GM20431 (cell line): ENCODE results near the gene DHRS12.

Experiments used
- in situ Hi-C: fragments of 300-500 bp; cut with MseI, MboI; formaldehyde crosslinking; loops from one replicate; pipeline ENCODE4 v1.15.0; 2020; ENCODE audit warnings: low sequenced_read_pairs; ENCODE audit not compliant: unreplicated experiment

The DHRS12 gene, protein sequence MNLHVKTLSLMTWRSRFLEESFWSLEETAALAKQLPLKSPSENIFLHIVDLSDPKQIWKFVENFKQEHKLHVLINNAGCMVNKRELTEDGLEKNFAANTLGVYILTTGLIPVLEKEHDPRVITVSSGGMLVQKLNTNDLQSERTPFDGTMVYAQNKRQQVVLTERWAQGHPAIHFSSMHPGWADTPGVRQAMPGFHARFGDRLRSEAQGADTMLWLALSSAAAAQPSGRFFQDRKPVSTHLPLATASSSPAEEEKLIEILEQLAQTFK

DNA sequence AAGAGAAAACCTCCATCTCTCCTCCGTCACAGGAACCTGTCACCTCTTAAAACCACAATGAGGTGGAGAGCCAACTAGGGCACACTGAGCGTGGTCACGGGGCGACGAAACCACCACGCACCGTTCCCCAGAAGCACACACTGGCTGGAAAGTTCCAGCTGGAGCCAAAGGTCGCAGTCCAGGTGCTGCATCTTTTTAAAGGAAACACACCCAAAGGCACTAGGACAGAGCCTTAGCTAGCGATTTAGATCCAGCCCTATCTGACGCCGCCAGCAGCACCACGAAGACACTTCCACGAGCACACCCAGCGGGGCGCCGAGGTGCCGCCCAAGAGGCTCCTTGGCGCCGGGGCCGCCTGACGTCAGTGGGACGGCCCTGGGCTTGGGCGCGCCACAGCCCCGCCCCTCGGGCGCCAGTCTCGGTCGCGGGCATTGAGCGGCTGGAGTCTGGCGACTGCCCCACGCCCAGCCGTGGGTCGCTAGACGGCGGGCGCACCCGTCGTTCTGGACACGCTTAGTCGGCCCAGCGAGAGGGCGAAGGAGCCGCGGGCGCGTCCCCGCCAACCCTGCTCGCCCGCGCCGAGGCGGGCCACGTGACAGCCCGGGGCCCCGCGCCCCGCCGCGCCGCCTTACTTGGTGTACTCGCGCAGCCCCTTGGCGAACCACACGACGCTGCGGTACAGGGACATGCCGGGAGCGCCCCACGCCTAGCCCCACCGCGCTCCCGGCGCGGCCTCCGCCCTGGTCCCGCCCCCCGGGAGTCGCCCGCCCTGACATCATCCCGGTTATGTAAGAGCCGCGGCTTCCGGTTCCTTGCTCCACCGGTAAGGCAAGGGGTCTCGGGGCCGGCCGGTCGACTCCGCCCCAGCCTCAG is at the start of gene DHRS12:
Gene DHRS12, minus strand, starts transcription at position 742 of the 873 bp plus-strand sequence. CDS start 4,504 bp downstream, outside the sequence.
- in situ Hi-C loops = no loop called here

DNA sequence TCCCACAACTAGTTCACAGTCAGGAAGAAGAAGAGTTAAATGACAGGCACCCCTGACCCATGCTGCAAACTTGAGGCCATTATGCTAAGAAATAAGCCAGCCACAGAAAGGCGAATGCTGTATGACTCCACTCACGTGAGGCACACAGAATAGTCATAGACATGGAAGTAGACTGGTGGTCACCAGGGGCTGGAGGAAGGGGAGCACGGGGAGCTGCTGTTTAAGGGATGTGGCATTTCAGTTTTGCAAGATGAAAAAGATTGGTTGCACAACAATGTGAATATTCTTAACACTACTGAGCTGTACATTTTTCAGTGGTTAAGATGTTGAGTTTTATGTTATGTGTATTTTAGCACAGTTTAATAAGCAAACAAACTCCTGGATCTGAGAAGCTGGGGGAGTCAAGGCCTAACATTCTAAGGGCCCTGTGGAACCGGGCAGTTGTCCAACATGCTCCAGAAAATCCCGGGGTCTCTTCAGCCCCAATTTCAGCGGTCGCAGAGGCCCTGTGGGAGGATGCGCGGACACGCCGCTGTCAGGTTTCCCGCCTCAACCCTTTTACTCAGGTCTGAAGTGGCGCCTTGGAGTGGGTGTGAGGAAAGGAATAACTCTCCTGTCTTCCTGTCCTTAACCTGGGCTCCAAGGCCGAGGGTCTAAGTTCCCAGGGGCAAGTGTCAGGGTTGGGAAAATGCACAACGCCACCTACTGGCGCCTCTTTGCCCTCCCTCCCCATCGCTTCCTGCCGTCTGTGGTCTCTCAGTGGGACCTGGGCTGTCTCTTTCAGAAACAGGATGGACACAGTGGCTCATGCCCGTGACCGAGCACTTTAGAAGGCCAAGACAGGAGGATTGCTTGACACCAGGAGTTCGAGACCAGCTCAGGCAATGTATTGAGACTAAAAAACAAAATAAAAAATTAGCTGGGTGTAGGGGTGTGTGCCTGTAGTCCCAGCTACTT is 45.5 kb upstream of the DHRS12 start:
- in situ Hi-C loops = no loop called here

DNA sequence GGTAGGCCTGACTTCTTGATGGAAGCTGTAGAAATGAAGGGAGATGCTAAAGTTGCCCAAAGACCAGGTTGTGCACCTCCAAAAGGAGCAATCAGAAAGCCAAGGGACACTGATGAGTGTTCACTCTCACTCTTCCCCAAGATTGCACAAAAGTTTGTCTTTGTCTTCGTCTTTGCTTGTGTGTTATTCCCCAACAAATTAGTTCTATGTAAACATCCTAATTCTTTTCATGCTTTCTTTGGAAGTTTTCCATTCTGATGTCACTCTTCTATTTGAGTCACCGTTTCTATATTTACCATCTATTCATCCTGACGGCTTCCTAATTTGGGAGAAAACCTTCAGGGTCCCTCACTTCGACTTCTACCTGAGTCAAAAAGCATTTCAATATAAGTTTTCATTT is 44.7 kb upstream of the DHRS12 start:
- in situ Hi-C loops = no loop called here

DNA sequence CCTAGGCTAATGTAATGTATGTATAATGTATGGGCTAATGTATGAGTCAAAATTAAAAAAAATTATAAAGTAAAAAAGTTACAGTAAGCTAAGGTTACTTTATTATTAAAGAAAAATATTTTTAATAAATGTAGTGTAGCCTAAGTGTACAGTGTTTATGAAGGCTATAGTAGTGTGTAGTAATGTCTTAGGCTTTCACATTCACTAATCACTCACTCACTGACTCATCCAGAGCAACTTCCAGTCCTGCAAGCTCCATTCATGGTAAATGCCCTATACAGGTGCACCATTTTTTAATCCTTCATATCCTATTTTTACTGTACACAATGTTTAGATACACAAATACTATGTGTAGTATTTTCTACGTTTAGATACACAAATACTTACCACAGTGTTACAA is 42.8 kb upstream of the DHRS12 start:
- in situ Hi-C loops = no loop called here

DNA sequence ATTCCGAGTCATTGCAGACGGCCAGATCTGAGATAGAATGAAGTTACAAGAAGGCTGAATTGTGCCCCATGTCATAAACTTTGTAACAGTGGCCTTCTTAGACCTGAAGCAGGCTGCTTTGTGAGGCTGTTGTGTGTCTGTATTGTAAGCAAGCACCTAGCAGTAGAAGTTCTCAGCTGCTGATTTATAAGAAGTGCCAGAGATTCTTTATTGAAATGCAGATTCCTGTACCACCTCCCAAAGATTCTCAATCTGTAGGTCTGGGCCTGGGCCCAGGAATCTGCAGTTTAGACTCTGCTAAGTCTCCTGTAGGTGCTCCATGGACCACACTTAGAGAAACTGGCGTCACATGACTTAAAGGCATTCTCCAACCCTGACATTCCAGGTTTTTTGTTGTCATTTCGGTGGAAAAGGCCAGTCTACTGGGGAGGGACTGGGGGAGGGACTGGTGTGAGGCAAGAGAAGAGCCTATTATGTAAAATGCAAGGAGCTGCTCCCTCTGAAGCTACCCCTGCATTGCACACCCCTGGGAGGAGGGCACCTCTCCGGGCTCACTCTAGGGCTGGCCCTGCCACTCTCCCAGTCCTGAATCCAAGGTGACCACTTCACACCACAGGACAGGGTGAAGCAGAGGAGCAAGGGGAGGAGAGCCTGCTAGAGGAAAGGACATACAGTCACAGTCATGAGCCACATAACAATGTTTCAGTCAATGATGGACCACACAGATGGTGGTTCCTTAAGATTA is 41.8 kb upstream of the DHRS12 start:
- in situ Hi-C loops = no loop called here

DNA sequence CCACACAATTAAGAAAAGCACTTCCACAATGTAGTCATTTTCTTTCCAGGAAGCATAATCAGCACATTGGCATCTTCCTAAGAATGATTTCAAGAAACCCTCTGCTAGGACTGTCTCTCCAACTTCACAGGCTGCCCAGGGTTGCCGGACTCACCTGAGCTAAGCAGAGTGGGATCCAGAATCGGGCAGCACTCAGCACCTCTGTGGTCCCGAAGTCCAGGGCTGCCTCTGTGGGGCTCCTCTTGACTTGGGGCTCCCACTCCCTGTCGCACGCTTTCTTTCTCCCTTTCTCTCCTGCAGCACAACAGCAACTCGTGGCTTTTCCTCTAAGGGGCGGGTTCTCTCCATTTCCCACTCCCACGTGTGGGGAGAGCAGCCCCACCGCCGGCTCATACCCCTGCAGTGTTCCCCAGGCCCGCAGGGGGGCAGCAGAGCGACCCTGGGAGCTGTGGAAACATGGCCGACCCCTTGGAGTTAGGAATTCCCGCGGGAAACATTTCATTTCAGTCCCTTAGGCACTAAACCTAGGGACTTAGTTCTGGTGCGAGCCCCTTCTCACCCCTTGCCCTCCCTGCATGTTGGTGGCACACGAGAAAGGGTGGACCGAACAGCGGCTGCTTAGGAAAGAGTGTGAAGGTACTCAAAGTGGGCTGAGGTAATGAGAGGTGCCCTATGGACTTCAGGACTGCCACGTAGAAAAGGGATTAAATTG is 41.1 kb upstream of the DHRS12 start, which contains the start of gene TMEM272:
Gene TMEM272, minus strand, starts transcription at position 316 of the 712 bp plus-strand sequence. CDS start 6,647 bp downstream, outside the sequence.
- in situ Hi-C loops = no loop called here

DNA sequence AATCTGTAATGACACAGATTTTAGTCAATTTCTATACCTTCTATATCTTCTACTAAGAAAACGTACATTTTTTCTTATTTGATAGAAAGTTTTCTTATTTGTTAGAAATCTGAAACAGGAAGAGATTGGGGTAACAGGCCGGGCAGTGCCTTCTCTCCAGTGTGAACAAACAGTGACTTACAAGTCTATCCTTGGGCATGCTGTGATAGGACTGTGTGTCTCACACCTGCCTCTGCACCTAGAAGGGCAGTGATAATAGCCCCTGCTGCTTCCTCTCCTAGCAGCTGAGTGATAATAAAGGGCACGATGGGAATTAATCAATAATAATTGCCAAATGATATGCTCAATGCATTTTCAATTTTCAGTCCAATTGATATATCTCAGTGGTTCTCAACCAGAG is 39.6 kb upstream of the DHRS12 start:
- in situ Hi-C loops = no loop called here

DNA sequence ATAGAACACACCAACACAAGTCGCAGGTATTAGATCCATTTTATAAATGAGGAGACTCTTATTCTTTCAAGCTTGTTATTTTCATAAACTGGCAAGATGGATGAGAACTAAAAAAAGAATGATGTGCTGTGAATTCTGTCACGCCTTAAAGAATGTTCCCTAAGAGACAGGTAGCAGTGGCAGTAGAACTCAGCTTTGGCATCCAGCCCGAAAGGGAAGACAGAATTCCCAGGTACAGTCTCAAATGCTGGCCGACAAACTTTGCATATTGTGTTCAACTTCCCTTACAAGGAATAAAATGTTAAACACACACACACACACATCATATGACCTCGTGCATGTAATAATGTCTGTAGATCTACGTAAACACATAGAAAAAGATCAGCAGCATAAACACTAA is 37.8 kb upstream of the DHRS12 start:
- in situ Hi-C loops = no loop called here

DNA sequence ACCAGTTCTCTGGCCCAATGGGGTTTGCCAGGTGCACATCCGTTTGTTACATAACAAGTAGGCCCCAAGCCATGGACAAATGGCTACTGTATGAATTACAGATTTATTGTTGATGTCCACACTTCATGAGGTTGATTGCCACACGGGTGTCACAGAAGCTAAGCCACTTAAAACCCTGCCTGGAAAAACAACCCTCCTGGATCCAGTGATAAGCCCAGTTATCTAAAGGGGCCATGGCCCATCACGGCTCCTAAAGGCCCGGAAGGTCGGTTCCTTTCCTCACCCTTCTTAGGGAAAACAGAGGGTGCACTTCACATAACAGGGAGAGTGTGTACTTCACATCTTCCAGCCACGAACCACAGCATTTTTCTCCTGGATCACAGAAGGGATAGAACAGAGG is 37.0 kb upstream of the DHRS12 start:
- in situ Hi-C loops = no loop called here

DNA sequence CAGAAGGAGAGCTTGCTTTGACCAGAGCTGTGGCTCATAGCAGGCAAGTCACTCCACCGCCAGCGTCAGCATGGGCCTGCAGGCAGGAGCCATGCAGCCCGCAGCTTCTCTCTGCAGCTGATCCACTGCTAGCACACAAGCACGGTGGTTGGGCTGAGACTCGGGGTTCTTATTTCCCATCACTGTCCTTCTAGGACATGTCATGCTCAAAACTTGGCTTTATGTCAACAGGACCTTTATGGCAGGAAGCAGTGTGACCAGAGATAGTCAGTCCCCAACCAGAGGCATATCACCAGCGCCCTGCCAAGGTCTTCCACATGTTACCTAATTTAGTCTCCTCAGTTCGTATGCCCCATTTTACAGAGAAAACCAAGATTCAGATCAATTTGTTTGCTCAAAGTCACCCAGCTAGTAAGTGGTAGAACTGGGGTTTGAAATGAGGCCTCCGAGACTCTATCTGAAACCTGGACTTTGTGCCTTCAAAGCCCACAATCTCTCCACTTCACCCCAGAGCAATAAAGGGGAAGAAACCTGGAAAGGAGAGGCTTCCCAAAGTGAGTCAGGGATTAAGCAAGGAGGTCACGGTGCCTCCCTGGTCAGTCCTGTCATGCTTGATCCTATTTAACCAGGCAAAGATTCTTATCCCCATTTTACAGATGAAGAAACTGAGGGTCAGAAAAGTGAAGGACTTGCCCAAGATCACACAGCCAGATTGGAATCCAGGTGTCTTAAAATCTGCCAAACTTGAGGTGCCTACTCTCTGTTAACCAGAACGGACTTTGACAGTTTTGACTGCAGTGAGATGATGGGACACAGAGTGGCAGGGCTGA is 36.0 kb upstream of the DHRS12 start:
- in situ Hi-C loops = no loop called here

DNA sequence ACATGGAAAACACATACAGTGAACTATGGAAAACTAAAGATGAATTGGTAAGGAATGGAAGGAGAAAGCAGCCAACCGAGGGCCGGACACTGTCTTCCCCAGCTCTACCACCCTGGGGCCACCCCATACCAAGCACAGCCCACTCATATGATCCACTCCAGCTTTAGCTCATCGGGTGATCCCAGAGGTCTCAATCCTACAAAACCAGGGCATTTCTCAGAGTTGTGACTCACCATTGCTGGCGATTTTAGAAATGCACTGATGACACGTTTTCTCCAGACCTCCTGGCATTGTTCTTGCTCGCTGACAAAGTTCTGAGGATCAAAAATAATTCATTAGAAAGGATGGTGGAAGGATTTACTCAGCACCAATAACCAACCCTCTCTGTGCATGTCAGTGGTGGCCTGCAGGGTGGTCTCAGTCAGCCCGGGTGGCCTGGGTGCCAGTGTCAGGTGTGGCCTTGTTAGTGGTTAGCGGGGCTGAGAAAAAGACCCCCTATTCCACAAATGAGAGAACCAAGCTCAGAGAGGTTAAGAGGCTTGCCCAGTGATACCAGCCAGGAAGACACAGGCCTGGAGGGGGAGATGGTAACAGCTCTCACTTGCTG is 34.4 kb upstream of the DHRS12 start:
- in situ Hi-C loops = no loop called here

DNA sequence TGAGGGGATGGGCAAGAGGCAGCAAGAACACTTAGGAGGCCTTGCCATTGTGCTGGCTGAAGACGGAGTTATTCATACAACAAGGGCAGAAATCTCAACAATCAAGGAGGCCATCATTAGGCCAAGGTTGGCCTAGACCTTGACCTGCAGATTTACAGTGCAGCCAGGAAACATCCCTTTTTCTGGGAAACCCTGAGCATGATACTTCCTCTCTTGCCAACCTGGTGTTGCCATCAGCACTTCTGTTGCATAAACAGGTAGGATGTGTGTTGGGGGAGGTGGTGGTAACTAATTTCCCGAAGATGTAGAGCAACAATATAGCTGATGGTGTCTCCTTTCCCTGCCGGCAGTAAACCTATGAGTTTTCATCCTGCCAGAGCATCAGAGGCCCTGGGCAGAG is 33.1 kb upstream of the DHRS12 start:
- in situ Hi-C loops = no loop called here

DNA sequence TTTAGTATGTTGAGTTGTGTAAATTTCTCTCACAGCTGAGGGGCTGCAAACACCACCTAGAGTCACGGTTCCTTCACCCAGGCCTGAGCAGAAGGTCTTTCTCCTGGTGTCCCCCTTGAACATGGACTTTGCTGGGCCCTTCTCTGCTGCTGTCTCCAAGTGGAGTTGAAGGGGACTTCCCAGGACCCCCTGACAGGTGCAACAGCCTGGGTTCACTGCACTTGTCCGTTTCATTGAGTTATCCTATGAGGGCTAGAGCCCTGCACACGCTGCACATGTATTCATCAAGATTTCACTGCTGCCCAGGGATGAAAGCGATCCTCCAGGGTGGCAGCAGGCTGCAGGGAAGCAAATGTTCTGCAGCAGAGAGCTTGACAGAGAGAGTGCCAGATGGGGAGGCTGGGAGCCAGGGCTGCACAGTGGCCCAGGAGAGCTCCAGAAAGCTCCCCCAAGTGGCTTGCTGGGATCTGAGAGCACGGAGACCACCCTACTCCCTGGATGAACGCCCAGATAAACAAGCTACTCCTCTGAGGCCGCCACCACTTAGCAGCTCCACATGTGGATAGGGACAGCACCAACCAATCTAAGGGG is 30.7 kb upstream of the DHRS12 start:
- in situ Hi-C loops = no loop called here

DNA sequence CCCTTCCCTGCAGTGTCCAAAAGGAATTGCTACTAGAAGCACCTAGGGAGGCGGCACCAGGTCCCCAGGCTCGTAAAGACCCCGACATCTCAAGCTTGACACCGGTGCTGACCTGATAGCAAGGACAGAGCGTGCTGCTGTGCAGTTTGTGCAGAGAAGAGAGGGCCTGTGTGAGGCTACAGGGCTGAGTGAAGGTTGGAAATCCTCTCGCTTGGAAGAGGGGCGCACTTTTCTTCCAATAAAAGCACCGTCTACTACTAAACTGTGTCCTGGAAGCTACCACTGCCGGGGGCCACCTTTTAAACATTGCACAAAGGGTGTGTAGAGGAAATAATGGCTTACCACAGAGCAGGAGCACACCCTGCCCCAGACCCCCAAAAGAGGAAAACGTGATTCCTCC is 30.0 kb upstream of the DHRS12 start:
- in situ Hi-C loops = no loop called here

DNA sequence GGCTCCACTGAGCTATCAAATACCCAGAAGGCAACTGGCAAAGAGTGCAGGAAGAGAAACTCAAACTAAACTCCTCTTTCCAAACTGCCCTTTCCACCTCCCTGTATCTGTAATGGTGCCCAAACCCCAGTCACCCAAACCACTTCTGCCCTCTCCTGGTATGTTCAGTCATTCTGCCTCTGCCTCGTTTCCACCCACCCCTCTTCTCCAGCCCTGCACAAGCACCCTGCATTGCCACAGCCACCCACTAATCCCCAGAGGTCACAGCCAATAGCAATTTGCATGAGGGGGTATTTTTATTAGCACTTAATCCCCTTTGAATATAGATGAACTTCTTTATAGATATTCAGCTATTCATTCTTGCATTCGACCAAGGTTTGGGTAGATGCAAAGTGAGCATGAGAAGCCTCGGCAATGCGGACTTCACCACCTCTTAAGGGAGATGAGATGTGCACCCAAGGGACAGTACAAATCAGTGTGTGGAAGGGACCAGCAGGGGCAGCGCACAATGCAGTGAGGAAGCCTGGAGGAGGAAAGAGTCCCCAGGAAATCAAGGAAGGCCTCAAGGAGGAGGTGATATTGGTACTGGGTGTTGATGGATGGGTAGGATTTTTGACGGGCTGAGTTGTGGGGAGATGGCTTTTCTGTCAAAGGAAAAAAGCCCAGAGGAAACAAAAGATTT is 28.6 kb upstream of the DHRS12 start:
- in situ Hi-C loops = no loop called here

DNA sequence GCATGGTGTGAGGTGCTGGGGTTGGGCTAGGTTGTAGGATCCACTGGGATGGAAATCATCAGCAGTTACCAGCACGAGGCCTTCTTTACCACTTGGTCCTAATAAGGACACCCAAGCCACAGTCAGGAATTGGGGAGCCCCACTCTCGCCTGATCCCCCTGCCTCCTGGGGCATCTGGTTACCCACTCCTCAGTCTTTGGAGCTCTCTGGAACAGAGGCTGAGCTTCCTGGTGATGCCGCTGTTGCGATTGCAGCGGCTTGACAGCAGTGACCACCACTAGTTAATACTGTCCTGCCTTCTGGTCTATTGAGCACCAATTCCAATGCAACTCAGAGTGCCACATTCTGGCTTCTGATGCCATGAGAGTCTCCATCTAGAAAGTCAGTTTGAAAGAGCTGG is 27.6 kb upstream of the DHRS12 start:
- in situ Hi-C loops = no loop called here

DNA sequence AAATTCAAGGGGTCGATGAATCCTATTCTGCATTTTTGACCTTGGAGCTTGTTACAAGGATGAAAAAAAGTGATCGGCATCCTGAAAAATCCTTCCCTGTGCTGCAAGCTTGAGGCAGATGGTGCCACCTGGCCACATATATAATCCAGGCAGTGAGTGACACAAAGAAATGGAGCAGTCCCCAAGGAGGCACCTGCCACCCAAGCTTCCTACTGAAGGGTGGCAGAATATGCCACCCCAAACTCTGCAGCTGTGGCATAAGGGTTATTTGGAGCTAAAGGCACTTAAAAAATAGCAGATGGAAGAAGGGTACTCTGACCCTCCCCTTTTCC is 25.6 kb upstream of the DHRS12 start:
- in situ Hi-C loops = no loop called here
